Left ventricle myocardium inferior (tissue), 1 donor: ENCODE data around the gene PTPRM. TPM values are rescaled to one million over a fixed set of nuclear protein-coding genes. Genes with fewer than 3 reads are reported as not detected.

Experiments
- DNase-seq: peaks from one replicate; pipeline ENCODE4 v3.0.0-alpha.2; 2020
- H3K27ac ChIP-seq: fragments of 200-600 bp; replicated peaks from 2 replicates; pipeline ENCODE4 v1.8.0; 2021
- H3K27me3 ChIP-seq: fragments of 200-600 bp; 2 replicates; pipeline ENCODE4 v1.8.0; 2021; ENCODE audit warnings: low read depth
- H3K36me3 ChIP-seq: fragments of 200-600 bp; 2 replicates; pipeline ENCODE4 v1.8.0; 2021
- H3K4me1 ChIP-seq: fragments of 200-600 bp; 2 replicates; pipeline ENCODE4 v1.8.0; 2021
- H3K4me3 ChIP-seq: fragments of 200-600 bp; 2 replicates; pipeline ENCODE4 v1.8.0; 2021; ENCODE audit warnings: mild to moderate bottlenecking, moderate library complexity
- H3K9me3 ChIP-seq: fragments of 200-600 bp; replicated peaks from 2 replicates; pipeline ENCODE4 v1.8.0; 2021
- CTCF ChIP-seq: fragments of 200-600 bp; IDR thresholded peaks from 2 replicates; pipeline ENCODE4 v1.8.0; 2021; ENCODE audit warnings: antibody characterized with exemption, mild to moderate bottlenecking, borderline replicate concordance
- intact Hi-C: fragments of 100-400 bp; cut with micrococcal nuclease; formaldehyde crosslinking; loops from one replicate; pipeline ENCODE4 v1.11.0; 2022
- total RNA-seq: library from RNA; stranded (reverse); fragmentation: NEBNext Ultra II Directional; extraction: Animal tissue kit (Norgen Biotek cat#: 25700); gene quantifications from one replicate; pipeline ENCODE4 v1.2.1, GENCODE V29; 2021
- donor health status: DM: no; HTN: yes; CAD: no; lungs with severe emphysema.

The PTPRM gene
- total RNA-seq, 1 donor from 2014 or later = 132 TPM

DNA sequence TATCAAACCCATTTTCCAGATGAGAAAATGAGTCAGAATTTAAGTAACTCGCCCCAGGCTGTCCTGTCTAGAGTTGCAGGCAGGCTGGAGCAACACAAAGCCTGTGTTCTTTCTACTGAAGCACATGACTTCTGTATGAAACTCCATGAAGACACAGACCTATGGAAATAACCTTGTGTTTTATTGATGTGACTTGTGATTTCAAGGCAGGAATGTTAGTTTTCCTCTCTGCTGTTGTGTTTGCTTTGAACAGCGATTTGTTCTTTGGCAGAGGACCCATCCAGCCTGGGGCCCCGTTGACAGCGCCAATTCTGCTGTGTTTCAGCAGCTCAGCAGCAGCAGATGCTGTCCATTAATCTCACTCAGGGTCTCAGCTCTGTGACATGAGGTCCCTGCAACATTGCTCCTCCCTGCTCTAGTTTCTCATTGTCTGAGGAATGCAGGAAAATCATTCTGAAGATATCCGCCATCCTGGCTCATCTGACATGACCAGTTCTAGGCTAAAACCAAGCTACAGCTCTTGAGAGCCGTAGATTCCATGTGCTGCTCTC, 697.8 kb downstream of the PTPRM start:
- no peak for TF ChIP-seq CTCF
- no peaks in the 10 kb centered on the region for H3K4me1 ChIP-seq
- intact Hi-C loops = no loop called here
- peaks cover 5% of the 10 kb centered on the region for H3K36me3 ChIP-seq
- no peak overlapping the region for H3K4me3 ChIP-seq
- DNase-seq = no peak
- H3K27me3 ChIP-seq = no peaks in the 10 kb centered on the region
- H3K9me3 ChIP-seq = no peaks in the 10 kb centered on the region
- H3K27ac ChIP-seq = no peak overlapping the region

DNA sequence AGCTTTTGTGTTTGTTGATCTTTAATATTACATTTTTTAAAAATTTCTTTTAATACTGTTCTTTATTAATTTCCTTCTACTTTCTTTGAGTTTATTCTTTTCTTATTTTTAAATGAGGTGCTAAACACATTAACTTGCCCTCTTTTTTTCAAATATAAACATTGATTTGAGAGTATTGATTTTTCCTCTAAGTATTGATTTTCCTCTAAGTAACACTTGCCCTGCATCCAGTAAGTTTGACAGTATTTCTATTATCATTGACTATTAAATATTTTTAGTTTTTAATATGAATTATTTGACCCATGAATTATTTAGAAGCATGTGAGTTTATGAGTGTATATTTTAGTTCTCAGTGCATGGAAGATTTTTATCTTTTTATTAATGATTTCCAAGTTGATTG, 705.1 kb downstream of the PTPRM start:
- Histone ChIP-seq H3K36me3 (no peaks in the 10 kb centered on the region), H3K9me3 (no peaks in the 10 kb centered on the region), H3K27me3 (no peaks in the 10 kb centered on the region), H3K4me1 (no peaks in the 10 kb centered on the region), H3K27ac (no peak overlapping the region), H3K4me3 (no peak overlapping the region)
- intact Hi-C loops = no loop called here
- no peak for DNase-seq
- TF ChIP-seq CTCF = no peak

DNA sequence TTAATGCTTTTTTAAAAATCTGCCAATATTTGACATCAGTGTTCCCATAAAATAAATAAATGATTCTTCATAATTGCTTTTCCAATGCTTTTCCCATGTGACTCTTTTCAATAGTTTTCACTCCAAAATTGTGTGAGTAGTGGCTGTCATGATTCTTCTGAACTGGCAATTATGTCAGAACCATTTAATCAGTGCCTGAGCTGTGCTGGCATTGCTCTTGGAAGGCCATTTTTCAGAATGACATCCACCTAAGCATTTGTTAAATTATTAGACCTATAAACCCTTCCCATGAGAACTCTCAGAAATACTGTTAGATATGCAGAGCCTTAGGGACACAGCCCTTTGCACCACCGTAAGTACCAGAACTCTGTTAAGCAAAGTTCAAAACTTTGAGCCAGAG, 707.3 kb downstream of the PTPRM start:
- intact Hi-C loops = no loop called here
- TF ChIP-seq CTCF = no peak
- Histone ChIP-seq H3K36me3 (no peaks in the 10 kb centered on the region), H3K27ac (no peak overlapping the region), H3K9me3 (no peaks in the 10 kb centered on the region), H3K27me3 (no peaks in the 10 kb centered on the region), H3K4me3 (no peak overlapping the region), H3K4me1 (no peaks in the 10 kb centered on the region)
- DNase-seq = no peak

- no peak for TF ChIP-seq CTCF
- Histone ChIP-seq H3K4me1 (no peaks in the 10 kb centered on the region), H3K4me3 (no peak overlapping the region), H3K27me3 (no peaks in the 10 kb centered on the region), H3K9me3 (no peaks in the 10 kb centered on the region), H3K36me3 (no peaks in the 10 kb centered on the region), H3K27ac (no peak overlapping the region)
- no peak for DNase-seq
- intact Hi-C loops = no loop called here
Measured at GRCh38 chr18:8276406-8276805, 709.3 kb downstream of the PTPRM start.

GRCh38 chr18:8277270-8277669, 710.2 kb downstream of the PTPRM start:
- no peaks in the 10 kb centered on the region for H3K4me1 ChIP-seq
- no peak for TF ChIP-seq CTCF
- H3K9me3 ChIP-seq = no peaks in the 10 kb centered on the region
- H3K4me3 ChIP-seq = no peak overlapping the region
- no peaks in the 10 kb centered on the region for H3K36me3 ChIP-seq
- DNase-seq = no peak
- intact Hi-C loops = no loop called here
- H3K27me3 ChIP-seq = no peaks in the 10 kb centered on the region
- H3K27ac ChIP-seq = no peak overlapping the region
